PFSK-1 (cell line): ENCODE data around the gene HS3ST4.

Experiments
- TAF1 ChIP-seq: IDR thresholded peaks from 2 replicates; pipeline ENCODE4 v1.6.1; 2012; ENCODE audit warnings: low read length, control low read depth, borderline replicate concordance; ENCODE audit not compliant: insufficient read depth
- TF ChIP-seq, protein P1 (sequence below), 2 experiments: IDR thresholded peaks; 2 replicates each; pipeline versions ENCODE4 v1.6.1 to v1.8.0; 2011 to 2012; ENCODE audit warnings: low read depth in 2 of 2, low read length in 2 of 2, control low read depth in 1 of 2, inconsistent platforms in 1 of 2, mild to moderate bottlenecking in 1 of 2, moderate library complexity in 1 of 2; ENCODE audit not compliant: insufficient read depth in 1 of 2

- TF ChIP-seq, protein P1, sequence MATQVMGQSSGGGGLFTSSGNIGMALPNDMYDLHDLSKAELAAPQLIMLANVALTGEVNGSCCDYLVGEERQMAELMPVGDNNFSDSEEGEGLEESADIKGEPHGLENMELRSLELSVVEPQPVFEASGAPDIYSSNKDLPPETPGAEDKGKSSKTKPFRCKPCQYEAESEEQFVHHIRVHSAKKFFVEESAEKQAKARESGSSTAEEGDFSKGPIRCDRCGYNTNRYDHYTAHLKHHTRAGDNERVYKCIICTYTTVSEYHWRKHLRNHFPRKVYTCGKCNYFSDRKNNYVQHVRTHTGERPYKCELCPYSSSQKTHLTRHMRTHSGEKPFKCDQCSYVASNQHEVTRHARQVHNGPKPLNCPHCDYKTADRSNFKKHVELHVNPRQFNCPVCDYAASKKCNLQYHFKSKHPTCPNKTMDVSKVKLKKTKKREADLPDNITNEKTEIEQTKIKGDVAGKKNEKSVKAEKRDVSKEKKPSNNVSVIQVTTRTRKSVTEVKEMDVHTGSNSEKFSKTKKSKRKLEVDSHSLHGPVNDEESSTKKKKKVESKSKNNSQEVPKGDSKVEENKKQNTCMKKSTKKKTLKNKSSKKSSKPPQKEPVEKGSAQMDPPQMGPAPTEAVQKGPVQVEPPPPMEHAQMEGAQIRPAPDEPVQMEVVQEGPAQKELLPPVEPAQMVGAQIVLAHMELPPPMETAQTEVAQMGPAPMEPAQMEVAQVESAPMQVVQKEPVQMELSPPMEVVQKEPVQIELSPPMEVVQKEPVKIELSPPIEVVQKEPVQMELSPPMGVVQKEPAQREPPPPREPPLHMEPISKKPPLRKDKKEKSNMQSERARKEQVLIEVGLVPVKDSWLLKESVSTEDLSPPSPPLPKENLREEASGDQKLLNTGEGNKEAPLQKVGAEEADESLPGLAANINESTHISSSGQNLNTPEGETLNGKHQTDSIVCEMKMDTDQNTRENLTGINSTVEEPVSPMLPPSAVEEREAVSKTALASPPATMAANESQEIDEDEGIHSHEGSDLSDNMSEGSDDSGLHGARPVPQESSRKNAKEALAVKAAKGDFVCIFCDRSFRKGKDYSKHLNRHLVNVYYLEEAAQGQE (IDR thresholded peaks at IDR 0.05; ENCODE audit: insufficient read depth in 1 of 2, low read depth in 2 of 2, low read length in 2 of 2), result no peak
- no peak for TF ChIP-seq TAF1
Observed at GRCh38 chr16:25875956-25876598, 184.3 kb downstream of the HS3ST4 start.
